Measurements from ENCODE around the gene OR5L2.
"Not testable (repeated sequence)": the region's sequence is repeated elsewhere in the genome, so short reads cannot be mapped to it uniquely, and the experiment has no call there.

Gene OR5L2

GRCh38 chr11:55826919-55827318 is at the start of gene OR5L2:
OR5L2 (plus strand) TSS chr11:55827219; CDS start chr11:55827219, 0 bp downstream.
- DNase-seq (ENCODE audit: low read depth): no peak

DNA sequence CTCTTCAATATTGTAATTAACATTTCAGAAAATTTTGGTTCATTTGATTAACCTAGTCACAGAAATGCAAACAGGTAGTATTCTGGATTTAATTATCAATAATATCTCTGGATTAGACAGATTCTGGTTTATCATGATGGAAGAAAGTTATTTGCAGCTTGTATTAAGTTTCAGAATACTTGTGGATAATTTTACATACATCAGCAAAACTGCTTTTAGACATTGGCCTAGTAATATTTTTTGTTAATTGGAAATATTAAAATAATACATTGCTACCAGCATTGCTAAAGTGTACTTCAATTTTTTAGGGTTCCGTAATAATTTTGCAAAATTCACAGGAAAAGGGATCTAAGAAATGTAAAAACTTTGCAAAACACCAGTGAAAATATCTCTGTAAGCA is 35.4 kb upstream of the OR5L2 start:
- DNase-seq (ENCODE audit: low read depth): no peak

GRCh38 chr11:55793321-55793720 is 33.7 kb upstream of the OR5L2 start:
- DNase-seq (ENCODE audit: low read depth): no peak

- DNase-seq (ENCODE audit: low read depth): no peak
These were observed 31.8 kb upstream of the OR5L2 start, which contains the start of gene OR5D14 for GRCh38 chr11:55795256-55795655. OR5D14 (plus strand) TSS chr11:55795556; CDS start chr11:55795556, 0 bp downstream.

- DNase-seq (ENCODE audit: low read depth): no peak
These were observed 20.8 kb upstream of the OR5L2 start for GRCh38 chr11:55806248-55806647.

DNA sequence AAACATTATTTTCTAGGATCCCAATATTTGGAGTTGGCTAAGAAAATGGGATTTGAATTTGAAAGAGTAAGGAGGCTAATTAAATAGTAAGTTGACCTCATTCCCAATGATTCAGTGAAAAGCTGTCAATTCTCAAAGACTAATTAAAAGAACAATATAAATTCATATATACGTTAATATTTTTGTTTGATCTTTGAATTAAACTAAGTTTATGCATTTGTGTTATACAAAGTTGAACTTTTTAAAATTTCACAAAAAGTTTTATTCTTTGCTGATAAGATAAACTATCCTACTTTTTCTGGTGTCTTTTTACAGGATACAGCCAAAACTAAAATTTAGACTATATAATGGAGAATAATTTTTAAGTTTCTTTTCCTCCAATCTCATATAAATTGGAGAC is 16.0 kb upstream of the OR5L2 start, which contains the start of gene OR5L1:
Gene OR5L1 (plus strand): TSS at position 301 of the 400 bp plus-strand sequence. CDS start 100 bp downstream, outside the sequence.
- DNase-seq (ENCODE audit: low read depth): no peak

- DNase-seq (ENCODE audit: low read depth): no peak
These were observed 7.7 kb upstream of the OR5L2 start, which contains the start of gene OR5D18 for GRCh38 chr11:55819330-55819729. OR5D18 (plus strand) TSS chr11:55819630; CDS start chr11:55819630, 0 bp downstream.

DNA sequence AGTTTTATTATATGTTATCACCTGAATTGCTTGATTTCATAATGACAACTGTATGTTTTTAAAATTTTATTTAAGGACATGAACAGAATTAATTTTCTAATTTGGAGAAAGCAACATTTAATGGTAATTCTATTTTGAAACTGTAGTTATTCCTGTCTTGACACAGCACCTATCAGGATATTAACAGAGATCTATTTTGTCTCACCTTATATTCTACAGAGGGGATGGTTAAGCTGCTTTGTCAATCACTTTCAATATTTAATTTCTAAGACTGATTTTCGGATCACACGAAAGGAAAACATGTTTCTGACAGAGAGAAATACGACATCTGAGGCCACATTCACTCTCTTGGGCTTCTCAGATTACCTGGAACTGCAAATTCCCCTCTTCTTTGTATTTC is 11.4 kb downstream of the OR5L2 start, which contains the start of gene OR5D16:
Gene OR5D16 (plus strand): TSS at position 301 of the 400 bp plus-strand sequence. CDS start 0 bp downstream, at position 301.
- DNase-seq (ENCODE audit: low read depth): no peak

DNA sequence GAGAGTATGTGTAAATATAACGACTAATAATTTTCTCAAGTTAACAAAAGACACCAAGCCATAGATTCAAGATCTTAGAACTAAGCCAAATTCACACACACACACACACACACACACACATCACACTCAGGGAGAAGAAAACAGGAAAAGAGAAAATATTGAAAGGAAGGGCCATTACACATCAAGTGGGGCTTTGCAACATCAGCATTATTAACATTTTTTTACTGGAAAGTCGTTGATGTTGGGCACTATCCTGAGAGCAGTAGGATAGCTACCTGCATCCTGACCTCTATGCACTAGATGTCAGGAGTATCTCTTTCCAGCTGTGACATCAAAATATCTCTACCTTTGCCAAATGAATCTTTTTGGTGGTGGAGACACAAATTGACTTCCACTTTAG is 20.4 kb downstream of the OR5L2 start:
- DNase-seq (ENCODE audit: low read depth): no peak

DNA sequence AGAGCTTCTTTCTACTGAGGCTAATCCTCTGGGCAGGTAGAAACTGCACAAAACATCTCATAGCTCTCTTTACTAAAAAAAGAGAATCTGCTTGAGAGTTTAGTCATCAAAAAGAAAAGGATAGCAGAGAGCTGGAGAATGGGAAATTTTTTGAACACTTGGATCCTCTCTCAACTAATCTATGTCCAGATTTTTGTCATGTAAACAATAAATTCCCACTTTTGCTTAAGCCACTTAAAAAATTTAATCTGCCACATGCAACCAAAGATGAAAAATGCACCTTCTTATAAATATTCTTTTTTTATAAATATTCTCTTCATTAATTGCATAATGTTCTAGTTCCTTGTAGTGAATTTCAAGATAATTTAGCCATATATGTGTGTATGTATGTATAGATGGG is 22.0 kb downstream of the OR5L2 start:
- DNase-seq (ENCODE audit: low read depth): no peak

GRCh38 chr11:55852141-55852540 is 25.1 kb downstream of the OR5L2 start:
- DNase-seq (ENCODE audit: low read depth): no peak

DNA sequence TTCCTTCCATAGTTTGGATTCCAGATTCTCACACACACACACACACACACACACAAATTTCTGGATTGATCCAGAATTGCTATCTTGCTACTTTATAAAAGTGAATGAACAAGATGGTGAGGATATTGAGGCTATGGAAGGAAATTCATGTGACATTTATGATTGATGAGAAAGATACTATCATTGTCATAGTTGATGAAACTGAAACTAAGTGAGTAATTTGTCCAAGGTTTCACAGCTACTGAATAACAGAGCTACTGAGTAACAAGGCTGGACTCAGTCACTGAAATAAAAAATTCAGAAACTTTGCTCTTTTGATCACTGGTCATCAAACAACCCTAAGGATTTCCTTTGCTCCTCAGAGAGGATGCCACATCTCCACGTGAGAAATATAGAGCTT is 27.7 kb downstream of the OR5L2 start:
- DNase-seq (ENCODE audit: low read depth): no peak

DNA sequence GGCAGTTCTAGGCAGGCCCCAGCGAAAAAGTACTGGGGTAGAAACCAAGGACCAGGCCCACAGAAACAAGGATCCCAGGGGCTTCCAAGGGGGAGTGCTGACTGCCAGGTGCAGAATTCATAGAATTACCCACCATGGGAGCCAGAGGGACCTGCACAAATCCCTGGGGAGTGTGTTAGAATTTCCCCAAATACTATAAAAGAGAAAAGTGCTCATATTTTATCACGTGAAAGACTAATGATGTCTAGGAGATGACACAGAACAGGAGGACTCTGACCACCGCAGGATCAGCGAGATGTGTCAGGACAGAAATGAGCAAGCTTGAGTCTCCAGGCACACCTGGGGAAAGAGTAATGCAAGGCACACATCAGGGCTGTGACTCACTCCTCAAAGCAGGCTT is 40.3 kb downstream of the OR5L2 start:
- DNase-seq (ENCODE audit: low read depth): not testable (repeated sequence)

GRCh38 chr11:55872731-55873130 is 45.7 kb downstream of the OR5L2 start:
- DNase-seq (ENCODE audit: low read depth): not testable (repeated sequence)

GRCh38 chr11:55873146-55873545 is 46.1 kb downstream of the OR5L2 start:
- DNase-seq (ENCODE audit: low read depth): not testable (repeated sequence)
